HG03196 (cell line): ENCODE measurements around the gene WDR81.
"Not testable (repeated sequence)": the region's sequence is repeated elsewhere in the genome, so short reads cannot be mapped to it uniquely, and the experiment has no call there.

Source experiments
- ATAC-seq: cut with Tn5 transposase; IDR thresholded peaks from one replicate; pipeline ENCODE4 v1.9.1; 2021; ENCODE audit not compliant: unreplicated experiment

WDR81 gene

DNA sequence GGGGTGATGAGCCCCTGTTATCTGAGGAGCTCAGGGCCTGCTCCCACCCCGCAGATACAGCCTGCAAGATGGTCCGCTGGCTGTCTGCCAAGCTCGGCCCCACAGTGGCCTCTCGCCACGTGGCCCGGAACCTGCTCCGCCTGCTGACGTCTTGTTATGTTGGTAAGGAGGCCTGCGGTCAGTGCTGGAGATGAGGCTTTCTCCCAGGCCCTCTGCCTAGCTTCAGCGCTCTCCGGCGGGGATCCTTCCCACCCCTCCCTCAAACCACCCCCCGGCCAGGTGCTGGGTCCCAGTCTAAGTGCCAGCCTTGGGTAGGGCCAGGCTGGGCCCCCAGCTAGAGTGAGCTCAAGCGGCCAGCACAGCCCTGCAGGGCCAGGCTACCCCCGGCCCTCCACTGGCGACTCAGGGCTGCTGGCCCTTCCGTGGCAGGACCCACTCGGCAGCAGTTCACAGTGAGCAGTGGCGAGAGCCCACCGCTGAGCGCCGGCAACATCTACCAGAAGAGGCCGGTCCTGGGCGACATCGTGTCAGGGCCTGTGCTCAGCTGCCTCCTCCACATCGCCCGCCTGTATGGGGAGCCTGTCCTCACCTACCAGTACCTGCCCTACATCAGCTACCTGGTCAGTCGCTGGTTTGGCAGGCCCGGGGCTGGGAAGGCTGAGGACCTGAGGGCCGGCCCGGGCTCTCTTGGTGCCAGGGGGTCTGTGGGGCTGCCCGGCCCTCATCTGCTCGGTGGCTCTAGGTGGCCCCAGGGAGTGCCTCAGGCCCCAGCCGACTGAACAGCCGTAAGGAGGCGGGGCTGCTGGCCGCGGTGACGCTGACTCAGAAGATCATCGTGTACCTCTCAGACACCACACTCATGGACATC, 6.1 kb downstream of the WDR81 start:
- no peak for ATAC-seq

- ATAC-seq: no peak
Observed at GRCh38 chr17:1731194-1731506, 6.6 kb downstream of the WDR81 start.

DNA sequence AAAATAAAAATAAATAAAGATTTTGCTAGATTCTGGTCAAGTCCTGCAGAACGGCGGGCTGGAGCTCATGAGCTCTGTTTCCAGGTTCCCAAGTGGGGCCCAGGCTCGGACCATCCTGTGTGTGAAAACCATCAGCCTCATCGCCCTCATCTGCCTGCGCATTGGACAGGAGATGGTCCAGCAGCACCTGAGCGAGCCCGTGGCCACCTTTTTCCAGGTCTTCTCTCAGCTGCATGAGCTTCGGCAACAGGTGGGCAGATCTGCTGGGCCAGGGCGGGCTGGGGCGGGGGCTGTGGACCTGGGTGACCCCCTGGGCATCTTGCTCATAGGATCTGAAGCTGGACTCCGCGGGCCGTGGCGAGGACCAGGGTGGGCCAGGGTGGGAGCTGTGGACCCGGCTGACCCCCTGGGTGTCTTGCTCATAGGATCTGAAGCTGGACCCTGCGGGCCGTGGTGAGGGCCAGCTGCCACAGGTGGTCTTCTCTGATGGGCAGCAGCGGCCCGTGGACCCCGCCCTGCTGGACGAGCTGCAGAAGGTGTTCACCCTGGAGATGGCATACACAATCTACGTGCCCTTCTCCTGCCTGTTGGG, 7.8 kb downstream of the WDR81 start:
- no peak for ATAC-seq

GRCh38 chr17:1732833-1733321, 8.4 kb downstream of the WDR81 start:
- no peak for ATAC-seq

DNA sequence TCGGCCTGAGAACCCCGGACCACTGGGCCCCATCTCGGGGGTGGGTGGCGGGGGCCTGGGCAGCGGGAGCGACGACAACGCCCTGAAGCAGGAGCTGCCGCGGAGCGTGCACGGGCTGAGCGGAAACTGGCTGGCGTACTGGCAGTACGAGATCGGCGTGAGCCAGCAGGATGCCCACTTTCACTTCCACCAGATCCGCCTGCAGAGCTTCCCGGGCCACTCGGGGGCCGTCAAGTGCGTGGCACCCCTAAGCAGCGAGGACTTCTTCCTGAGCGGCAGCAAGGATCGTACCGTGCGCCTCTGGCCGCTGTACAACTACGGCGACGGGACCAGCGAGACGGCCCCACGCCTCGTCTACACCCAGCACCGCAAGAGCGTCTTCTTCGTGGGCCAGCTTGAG, 9.3 kb downstream of the WDR81 start:
- ATAC-seq: no peak

- no peak for ATAC-seq
Observed at GRCh38 chr17:1735418-1735817, 10.9 kb downstream of the WDR81 start.

GRCh38 chr17:1735834-1736347, 11.4 kb downstream of the WDR81 start:
- no peak for ATAC-seq

DNA sequence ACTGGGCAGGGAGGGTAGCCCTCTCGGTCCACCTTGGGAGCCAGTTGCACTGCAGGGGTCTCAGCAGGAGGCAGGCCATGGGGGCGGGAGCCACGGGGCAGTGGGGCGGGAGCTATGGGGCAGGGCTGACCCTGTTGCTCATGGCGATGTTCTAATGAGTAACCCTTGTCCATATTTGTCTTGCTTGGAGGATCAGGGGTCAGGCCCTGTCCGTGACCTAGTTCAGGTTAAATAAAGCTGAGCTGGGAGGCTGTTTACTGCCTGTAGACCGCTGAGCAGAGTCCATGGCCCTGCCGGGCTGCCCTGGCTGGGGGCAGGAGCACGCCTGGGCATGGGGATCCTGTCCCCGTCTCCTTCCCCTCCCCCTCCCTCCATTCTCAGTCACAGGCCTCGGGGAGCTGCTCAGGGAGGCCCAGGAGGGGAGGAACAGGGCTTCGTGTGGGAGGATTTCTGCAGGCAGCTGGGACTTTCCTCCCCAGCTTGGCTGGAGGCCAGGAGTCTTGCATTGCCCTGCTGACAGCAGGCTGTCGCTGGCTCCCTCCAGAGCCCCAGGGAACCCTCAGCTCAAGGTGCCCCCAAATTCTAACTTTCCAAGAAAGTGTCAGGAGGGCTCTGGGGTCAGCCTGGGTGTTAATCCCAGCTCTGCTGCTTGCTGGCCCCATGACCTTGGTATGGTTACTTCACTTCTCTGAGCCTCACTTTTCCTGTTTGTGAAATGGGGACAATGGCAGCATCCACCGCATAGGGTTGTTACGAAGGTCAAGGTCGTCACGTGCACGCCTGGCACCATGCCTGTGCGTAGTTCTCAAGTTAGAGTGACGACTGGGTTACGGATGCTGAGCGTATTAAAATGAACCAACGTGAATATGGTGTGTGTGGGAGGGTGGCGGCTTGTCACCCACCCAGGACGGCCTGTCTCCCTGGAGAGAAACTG, 12.1 kb downstream of the WDR81 start:
- ATAC-seq: no peak

DNA sequence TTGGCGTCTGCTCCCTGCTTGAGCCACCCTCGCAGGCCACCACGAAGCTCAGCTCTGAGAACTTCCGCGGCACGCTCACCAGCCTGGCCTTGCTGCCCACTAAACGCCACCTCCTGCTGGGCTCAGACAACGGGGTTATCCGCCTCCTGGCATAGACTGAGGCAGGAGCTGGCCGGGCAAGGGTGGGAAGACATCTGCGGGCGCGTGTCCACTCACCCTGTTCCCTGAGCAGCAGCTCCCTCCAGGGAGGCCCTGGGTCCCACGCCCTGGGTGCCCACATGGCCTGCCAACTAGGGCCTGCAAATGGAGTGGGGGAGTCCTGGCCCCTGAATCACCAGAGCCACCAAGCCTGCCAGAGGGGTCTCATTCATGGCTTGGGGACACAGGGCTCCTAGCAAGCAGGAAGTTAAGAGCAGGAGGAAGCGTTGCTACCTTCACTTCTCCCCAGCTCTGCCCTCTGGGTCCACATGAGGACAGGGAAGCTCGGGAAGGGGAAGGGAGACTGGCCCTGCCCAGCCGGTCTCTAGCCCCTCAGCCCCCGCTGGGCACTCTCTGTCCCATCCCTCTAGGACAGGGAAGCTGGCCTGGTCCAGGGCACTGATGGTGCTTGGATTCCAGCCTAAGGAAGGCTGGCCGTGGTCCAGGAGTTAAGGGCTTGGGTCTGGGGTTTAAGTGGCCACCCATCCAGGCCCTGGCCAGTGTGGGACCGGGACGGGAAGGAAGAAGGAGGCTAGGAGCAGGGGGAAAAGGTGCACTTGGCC, 13.2 kb downstream of the WDR81 start:
- ATAC-seq: no peak

DNA sequence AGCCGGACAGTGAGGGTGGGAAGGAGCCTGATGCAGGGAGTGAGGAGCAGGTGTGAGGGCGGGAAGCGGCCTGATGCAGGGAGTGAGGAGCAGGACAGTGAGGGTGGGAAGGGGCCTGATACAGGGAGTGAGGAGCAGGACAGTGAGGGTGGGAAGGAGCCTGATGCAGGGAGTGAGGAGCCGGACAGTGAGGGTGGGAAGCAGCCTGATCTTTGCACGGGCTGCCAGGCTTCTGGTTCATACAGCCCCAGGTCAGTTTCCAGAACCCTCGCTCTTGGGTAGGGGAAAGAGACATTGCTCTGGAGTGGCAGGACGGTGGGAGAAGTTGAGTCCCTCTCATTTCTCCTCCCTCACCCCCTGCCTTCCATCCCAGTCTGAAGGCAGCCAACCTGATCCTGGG, 17.4 kb downstream of the WDR81 start:
- ATAC-seq: not testable (repeated sequence)

GRCh38 chr17:1742371-1743087, 18.0 kb downstream of the WDR81 start, which contains the start of gene SERPINF2:
Gene SERPINF2, plus strand, starts transcription at chr17:1742871. Its CDS starts 2,125 bp downstream, at chr17:1744996.
- no peak for ATAC-seq

- no peak for ATAC-seq
Observed at GRCh38 chr17:1743088-1743439, 18.6 kb downstream of the WDR81 start.

DNA sequence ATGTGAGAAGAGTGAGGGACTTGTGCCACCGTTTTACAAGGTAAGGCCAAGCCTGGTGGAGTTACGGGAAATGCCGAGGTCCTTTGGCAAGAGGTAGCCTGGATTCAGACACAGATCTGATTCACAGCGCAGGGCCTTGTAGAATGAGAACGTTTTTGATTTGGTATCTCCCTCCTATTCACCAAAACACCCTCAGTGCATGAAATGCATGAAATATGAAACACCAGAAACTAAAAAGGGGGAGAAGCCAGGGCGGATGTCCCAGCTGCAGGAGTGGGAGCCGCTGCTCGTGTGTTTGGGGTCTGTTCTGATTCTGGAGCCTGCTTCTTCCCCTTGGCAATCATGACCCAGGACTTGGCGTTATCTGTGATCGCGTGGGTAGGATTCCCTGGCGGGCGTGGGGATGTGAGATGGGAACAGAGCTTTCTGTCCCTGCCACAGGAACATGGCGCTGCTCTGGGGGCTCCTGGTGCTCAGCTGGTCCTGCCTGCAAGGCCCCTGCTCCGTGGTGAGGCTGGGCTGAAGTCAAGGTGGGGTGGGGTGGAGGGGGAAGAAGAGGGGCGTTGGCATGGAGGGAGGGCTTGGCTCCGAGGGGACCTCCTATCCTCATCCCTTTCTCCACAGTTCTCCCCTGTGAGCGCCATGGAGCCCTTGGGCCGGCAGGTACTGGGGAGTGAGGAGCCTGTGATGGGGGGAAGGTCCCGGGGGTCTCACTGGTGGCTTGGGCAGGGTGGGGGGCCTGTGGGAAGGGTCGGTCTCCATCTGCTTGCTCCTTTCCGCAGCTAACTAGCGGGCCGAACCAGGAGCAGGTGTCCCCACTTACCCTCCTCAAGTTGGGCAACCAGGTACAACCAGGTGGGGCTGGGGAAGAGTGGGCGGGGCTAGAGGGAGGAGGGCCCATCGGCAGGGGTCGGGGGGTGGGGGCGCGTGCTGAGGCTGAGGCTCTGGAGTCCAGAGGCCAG, 20.3 kb downstream of the WDR81 start:
- ATAC-seq: no peak

DNA sequence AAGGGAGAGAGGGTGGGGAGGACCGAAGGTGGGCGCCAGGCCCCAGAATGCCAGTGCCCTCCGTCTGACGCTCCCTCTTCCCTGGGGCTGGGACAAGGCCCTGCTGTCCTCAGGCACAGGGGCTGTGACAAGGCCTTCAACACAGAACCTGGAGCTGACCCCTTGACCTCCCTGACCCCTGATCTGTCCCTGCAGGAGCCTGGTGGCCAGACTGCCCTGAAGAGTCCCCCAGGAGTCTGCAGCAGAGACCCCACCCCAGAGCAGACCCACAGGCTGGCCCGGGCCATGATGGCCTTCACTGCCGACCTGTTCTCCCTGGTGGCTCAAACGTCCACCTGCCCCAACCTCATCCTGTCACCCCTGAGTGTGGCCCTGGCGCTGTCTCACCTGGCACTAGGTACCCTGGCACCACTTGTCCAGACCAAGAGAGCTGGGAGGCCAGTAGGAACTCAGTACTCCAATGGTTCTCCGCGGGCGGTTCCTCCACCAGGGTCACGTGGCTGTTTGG, 21.1 kb downstream of the WDR81 start:
- no peak for ATAC-seq

DNA sequence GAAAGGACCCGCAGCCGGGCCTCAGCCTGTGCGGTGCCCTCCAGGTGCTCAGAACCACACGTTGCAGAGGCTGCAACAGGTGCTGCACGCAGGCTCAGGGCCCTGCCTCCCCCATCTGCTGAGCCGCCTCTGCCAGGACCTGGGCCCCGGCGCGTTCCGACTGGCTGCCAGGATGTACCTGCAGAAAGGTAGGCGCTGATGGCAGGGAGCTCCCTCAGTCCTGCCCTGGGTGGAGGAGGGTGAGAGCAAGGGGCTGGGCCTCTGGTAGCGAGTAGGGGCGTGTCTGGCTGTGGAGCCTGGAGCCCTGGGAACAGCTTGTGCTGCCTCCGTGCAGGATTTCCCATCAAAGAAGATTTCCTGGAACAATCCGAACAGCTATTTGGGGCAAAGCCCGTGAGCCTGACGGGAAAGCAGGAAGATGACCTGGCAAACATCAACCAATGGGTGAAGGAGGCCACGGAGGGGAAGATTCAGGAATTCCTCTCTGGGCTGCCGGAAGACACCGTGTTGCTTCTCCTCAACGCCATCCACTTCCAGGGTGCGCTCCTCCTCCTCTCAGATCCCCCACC, 22.6 kb downstream of the WDR81 start:
- ATAC-seq: no peak

GRCh38 chr17:1750628-1751027, 26.1 kb downstream of the WDR81 start:
- no peak for ATAC-seq

GRCh38 chr17:1752425-1753262, 28.1 kb downstream of the WDR81 start:
- ATAC-seq: no peak
